K562 (cell line): Measurements from ENCODE around the gene CHCHD10. TPM values are rescaled to one million over a fixed set of nuclear protein-coding genes. Genes with fewer than 3 reads are reported as not detected.

ENCODE experiments used
- ATAC-seq: fragments of 200-7000 bp; cut with Tn5 transposase; 3 replicates; pipeline ENCODE4 v1.9.1; 2020; ENCODE audit warnings: moderate library complexity
- BruUV-seq: library from RNA; stranded (reverse); fragments of 400-500 nt; replicated peaks from 2 replicates; lab custom pipeline; 2021; lab: Mats Ljungman, UMichigan
- CTCF ChIA-PET: fragments of 300-600 bp; formaldehyde crosslinking; extraction: SDS; loops from one replicate; lab custom pipeline; 2021; ENCODE audit warnings: low intra/inter-chr PET ratio; lab: Yijun Ruan, JAX
- POLR2A ChIA-PET: fragments of 300-600, 350-650 bp; sonication (Branson Sonifier 250); formaldehyde crosslinking; extraction: SDS; loops from one replicate; lab custom pipeline; 2021; ENCODE audit warnings: antibody characterized with exemption, inconsistent platforms; lab: Yijun Ruan, JAX
- DNase-seq, 4 experiments: peaks; one replicate each; pipeline versions ENCODE4 v3.0.0 to v3.0.0-alpha.2; 2011 to 2018; ENCODE audit warnings: low spot score in 3 of 4, mixed read lengths in 3 of 4; ENCODE audit errors: extremely low read depth in 1 of 4
- FAIRE-seq: peaks from 2 replicates; lab custom pipeline; 2011; peaks lifted over from hg19 to GRCh38; lab: Jason Lieb, UNC
- H2AFZ ChIP-seq: 2 replicates; pipeline ENCODE4 v1.6.0; 2011; ENCODE audit warnings: low read depth, low read length, control low read depth, inconsistent platforms
- H3K27ac ChIP-seq: fragments of 200-600 bp; 3 replicates; pipeline ENCODE4 v1.8.0; 2011; ENCODE audit warnings: low read depth, mild to moderate bottlenecking, control low read depth, inconsistent platforms, low read length, moderate library complexity, mixed read lengths; ENCODE audit errors: extremely low read depth
- H3K27me3 ChIP-seq, 2 experiments: fragments of 300-600 bp in 1 of 2; 2 replicates in 1 of 2; 3 replicates in 1 of 2; pipeline versions ENCODE4 v1.6.0 to v1.8.0; 2011; ENCODE audit warnings: inconsistent platforms in 2 of 2, low read length in 2 of 2, mild to moderate bottlenecking in 1 of 2, mixed read lengths in 1 of 2, moderate library complexity in 1 of 2; ENCODE audit not compliant: control insufficient read depth in 2 of 2, insufficient read depth in 2 of 2
- H3K36me3 ChIP-seq: fragments of 300-600 bp; 3 replicates; pipeline ENCODE4 v1.8.0; 2011; ENCODE audit warnings: mild to moderate bottlenecking, low read length, inconsistent platforms; ENCODE audit not compliant: control insufficient read depth, insufficient read depth
- H3K4me1 ChIP-seq, 2 experiments: fragments of 200-600 bp in 1 of 2; replicated peaks in 1 of 2; 2 replicates in 1 of 2; 3 replicates in 1 of 2; pipeline versions ENCODE4 v1.5.1 to v1.8.0; 2011; ENCODE audit warnings: inconsistent platforms in 2 of 2, low read length in 2 of 2, mild to moderate bottlenecking in 1 of 2, mixed read lengths in 1 of 2, moderate library complexity in 1 of 2; ENCODE audit not compliant: control insufficient read depth in 2 of 2, insufficient read depth in 2 of 2
- H3K4me2 ChIP-seq: 2 replicates; pipeline ENCODE4 v1.6.1; 2011; ENCODE audit warnings: low read length, control low read depth, inconsistent platforms, mixed read lengths; ENCODE audit not compliant: insufficient read depth
- H3K4me3 ChIP-seq: fragments of 200-600 bp; sonication (generic), shearing (Covaris generic); 2 replicates; pipeline ENCODE4 v1.5.1; 2016; ENCODE audit warnings: control low read depth, inconsistent platforms
- H3K79me2 ChIP-seq: fragments of 200-600 bp; 3 replicates; pipeline ENCODE4 v1.8.0; 2011; ENCODE audit warnings: low read length, inconsistent platforms; ENCODE audit not compliant: control insufficient read depth, insufficient read depth
- H3K9ac ChIP-seq, 2 experiments: 2 replicates each; pipeline versions ENCODE4 v1.6.0 to v1.6.1; 2011; ENCODE audit warnings: low read depth in 2 of 2, low read length in 2 of 2, control low read depth in 1 of 2, inconsistent platforms in 1 of 2, mild to moderate bottlenecking in 1 of 2, mixed read lengths in 1 of 2; ENCODE audit not compliant: insufficient read depth in 1 of 2
- H3K9me1 ChIP-seq: one replicate; pipeline ENCODE4 v1.6.0; 2011; ENCODE audit warnings: inconsistent platforms, mild to moderate bottlenecking, low read length, moderate library complexity; ENCODE audit not compliant: control insufficient read depth, insufficient read depth
- H3K9me3 ChIP-seq: replicated peaks from 2 replicates; pipeline ENCODE4 v1.5.1; 2011; ENCODE audit warnings: low read depth, low read length, inconsistent platforms; ENCODE audit not compliant: control insufficient read depth, insufficient read depth
- H4K20me1 ChIP-seq: replicated peaks from 2 replicates; pipeline ENCODE4 v1.6.1; 2011; ENCODE audit warnings: low read length, inconsistent platforms, mixed read lengths; ENCODE audit not compliant: control insufficient read depth, insufficient read depth
- NR2C1 ChIP-seq, 2 experiments: fragments of 450-650 bp; IDR thresholded peaks; 2 replicates each; pipeline ENCODE4 v1.6.1; 2017; ENCODE audit warnings: mild to moderate bottlenecking in 2 of 2, antibody characterized with exemption in 1 of 2, inconsistent platforms in 1 of 2, missing compliant biosample characterization in 1 of 2, missing genetic modification characterization in 1 of 2
- NR2C2 ChIP-seq, 2 experiments: fragments of 200-800 bp in 1 of 2; sonication (Bioruptor generic) in 1 of 2; sonication (generic) in 1 of 2; formaldehyde crosslinking in 1 of 2; IDR thresholded peaks; 2 replicates each; pipeline versions ENCODE4 v1.6.1 to v1.8.0; 2016 to 2022; ENCODE audit warnings: mild to moderate bottlenecking in 1 of 2, missing compliant biosample characterization in 1 of 2, missing genetic modification characterization in 1 of 2, missing genetic modification reagents in 1 of 2
- TEAD2 ChIP-seq: fragments of 450-650 bp; IDR thresholded peaks from 2 replicates; pipeline ENCODE4 v1.6.1; 2016; ENCODE audit warnings: missing genetic modification characterization, control low read depth, missing compliant biosample characterization
- ZNF143 ChIP-seq: sonication (generic); formaldehyde crosslinking; IDR thresholded peaks from 2 replicates; pipeline ENCODE4 v1.9.0; 2022; ENCODE audit warnings: mild to moderate bottlenecking, missing genetic modification reagents
- WGBS: fragments of 100-300 bp; shearing (Covaris generic); methylation state at CpG from one replicate; pipeline ENCODE4 v1.1.6; 2016; ENCODE audit warnings: low coverage, mixed read lengths; ENCODE audit not compliant: insufficient coverage; ENCODE audit errors: missing lambda C conversion rate; 5-methylcytosine and 5-hydroxymethylcytosine counted together
- in situ Hi-C: fragments of 300-500 bp; cut with MboI; formaldehyde crosslinking; loops from 4 replicates; pipeline ENCODE4 v1.15.0; 2018; ENCODE audit warnings: inconsistent platforms, mixed read lengths
- intact Hi-C: fragments of 100-400 bp; cut with micrococcal nuclease; formaldehyde crosslinking; loops from 2 replicates; pipeline ENCODE4 v1.14.2; 2022
- polyA plus RNA-seq, 8 experiments: library from polyadenylated mRNA; depleted of rRNA in 4 of 8; stranded (reverse) in 5 of 8; unstranded in 3 of 8; fragments of >200 nt; fragmentation: Nextera tagmentation in 2 of 8; fragmentation: Illumina TruSeq in 1 of 8; extraction: Ambion mirVana in 2 of 8; extraction: Trizol in 1 of 8; gene quantifications; 2 replicates each; pipeline versions ENCODE4 v1.2.1 to v1.2.3, GENCODE V29; 2011 to 2014; ENCODE audit warnings: inconsistent platforms in 1 of 8, missing spikeins in 1 of 8
- total RNA-seq, 7 experiments: library from RNA; depleted of rRNA in 6 of 7; stranded (reverse); fragments of >200 nt in 6 of 7; fragmentation: Illumina TruSeq in 2 of 7; extraction: Trizol in 2 of 7; gene quantifications; 2 replicates each; pipeline versions ENCODE4 v1.2.1 to v1.2.3, GENCODE V29; 2011 to 2021; ENCODE audit warnings: low replicate concordance in 1 of 7
- TF ChIP-seq, protein P1 (sequence below): fragments of 250-450 bp; sonication (Bioruptor Pico); IDR thresholded peaks from 2 replicates; pipeline ENCODE4 v1.5.0; 2021

CHCHD10 gene
- total and polyA plus RNA-seq, 9 of the 15 experiments (the other 6 are each of a cell fraction or from before 2014, with no cell fraction given), result 15.2 to 292 (median 102) TPM

- peaks cover 3 to 34% of the 10 kb centered on the region in 2 experiments; a peak in 3 of 5 replicates for H3K4me1 ChIP-seq
- intact Hi-C loops (no loop called here), in situ Hi-C loops (no loop called here)
- peak overlapping the region; percentile 59 to 87 for H3K9ac ChIP-seq
- H3K27ac ChIP-seq, result 0 out of 3 replicates have a peak overlapping the region, but pooled peaks have one; percentile 44
- FAIRE-seq (no peak), ATAC-seq (peak; percentile 1; the same call in 1 of the 3 replicates), DNase-seq (peak in 1 of 4 experiments; percentile 27)
- peak overlapping the region; percentile 97 for H2AFZ ChIP-seq
- ChIA-PET POLR2A (no interaction called here), CTCF (no interaction called here)
- no peaks in the 10 kb centered on the region for H3K9me3 ChIP-seq
- 5% methylated on average over 6 of the region's 6 CpGs for WGBS
- H3K4me3 ChIP-seq, result peak overlapping the region; percentile 47
- H3K79me2 ChIP-seq, result peaks cover 9% of the 10 kb centered on the region
- TF ChIP-seq NR2C2 (CRISPR knock-in tag; IDR thresholded peaks at IDR 0.05) (no peak), NR2C2 (tag; IDR thresholded peaks at IDR 0.05) (peak; percentile 21; the same call in 1 of the 2 replicates), TEAD2 (tag) (no peak), NR2C1 (IDR thresholded peaks at IDR 0.05) (peak; percentile 41; the same call in 1 of the 2 replicates), NR2C1 (tag; IDR thresholded peaks at IDR 0.05) (peak; percentile 51), ZNF143 (no peak)
- TF ChIP-seq, protein P1, sequence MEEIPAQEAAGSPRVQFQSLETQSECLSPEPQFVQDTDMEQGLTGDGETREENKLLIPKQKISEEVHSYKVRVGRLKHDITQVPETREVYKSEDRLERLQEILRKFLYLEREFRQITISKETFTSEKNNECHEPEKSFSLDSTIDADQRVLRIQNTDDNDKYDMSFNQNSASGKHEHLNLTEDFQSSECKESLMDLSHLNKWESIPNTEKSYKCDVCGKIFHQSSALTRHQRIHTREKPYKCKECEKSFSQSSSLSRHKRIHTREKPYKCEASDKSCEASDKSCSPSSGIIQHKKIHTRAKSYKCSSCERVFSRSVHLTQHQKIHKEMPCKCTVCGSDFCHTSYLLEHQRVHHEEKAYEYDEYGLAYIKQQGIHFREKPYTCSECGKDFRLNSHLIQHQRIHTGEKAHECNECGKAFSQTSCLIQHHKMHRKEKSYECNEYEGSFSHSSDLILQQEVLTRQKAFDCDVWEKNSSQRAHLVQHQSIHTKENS (CRISPR knock-in tag), result no peak
- no peaks in the 10 kb centered on the region for H4K20me1 ChIP-seq
- no peaks in the 10 kb centered on the region for H3K27me3 ChIP-seq
- no peaks in the 10 kb centered on the region for H3K9me1 ChIP-seq
- peak overlapping the region; percentile 72 for H3K4me2 ChIP-seq
- H3K36me3 ChIP-seq, result no peaks in the 10 kb centered on the region
- no TSS peak for BruUV-seq
Measured at GRCh38 chr22:23772315-23772648, 4.5 kb upstream of the CHCHD10 start.
